HG03354 (cell line): ENCODE data around the gene FEM1B.

Source experiments
- ATAC-seq: cut with Tn5 transposase; IDR thresholded peaks from one replicate; pipeline ENCODE4 v1.9.1; 2021; ENCODE audit warnings: mild to moderate bottlenecking; ENCODE audit not compliant: unreplicated experiment, poor library complexity, severe bottlenecking

FEM1B gene

DNA sequence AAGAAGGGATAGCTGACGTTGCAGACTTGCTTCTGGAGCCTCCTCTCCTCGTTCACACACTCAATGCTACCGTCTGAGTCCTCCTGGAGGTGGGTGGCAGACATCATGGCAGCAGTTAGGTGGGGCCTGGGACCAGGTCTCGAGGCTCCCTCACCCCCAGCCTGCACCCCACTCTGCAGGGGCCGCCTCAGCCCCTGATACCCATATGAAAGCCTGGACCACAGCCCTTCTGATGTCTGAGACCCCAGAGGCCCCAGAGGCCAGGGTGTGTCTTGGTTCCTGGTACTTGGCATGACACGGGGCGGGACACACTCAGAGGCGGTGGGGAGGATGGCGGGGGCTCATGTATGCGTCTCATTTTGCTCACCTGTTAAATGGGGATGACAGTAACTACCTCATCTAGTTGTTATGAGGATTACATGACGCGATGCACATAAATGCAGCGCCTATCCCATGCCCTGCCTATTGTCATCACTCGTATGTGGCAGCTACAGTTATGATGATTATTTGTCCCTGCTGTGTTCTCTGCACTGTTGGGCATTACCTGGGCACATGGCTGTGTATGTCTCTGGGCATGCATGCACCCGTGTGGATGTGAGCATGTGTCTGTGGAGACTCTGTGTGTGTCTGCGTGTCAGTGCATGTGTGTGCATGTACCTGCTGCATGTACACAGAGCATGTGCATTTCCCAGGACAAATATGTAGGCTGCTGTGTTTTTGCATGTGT is 39.9 kb downstream of the FEM1B start:
- ATAC-seq, result no peak

DNA sequence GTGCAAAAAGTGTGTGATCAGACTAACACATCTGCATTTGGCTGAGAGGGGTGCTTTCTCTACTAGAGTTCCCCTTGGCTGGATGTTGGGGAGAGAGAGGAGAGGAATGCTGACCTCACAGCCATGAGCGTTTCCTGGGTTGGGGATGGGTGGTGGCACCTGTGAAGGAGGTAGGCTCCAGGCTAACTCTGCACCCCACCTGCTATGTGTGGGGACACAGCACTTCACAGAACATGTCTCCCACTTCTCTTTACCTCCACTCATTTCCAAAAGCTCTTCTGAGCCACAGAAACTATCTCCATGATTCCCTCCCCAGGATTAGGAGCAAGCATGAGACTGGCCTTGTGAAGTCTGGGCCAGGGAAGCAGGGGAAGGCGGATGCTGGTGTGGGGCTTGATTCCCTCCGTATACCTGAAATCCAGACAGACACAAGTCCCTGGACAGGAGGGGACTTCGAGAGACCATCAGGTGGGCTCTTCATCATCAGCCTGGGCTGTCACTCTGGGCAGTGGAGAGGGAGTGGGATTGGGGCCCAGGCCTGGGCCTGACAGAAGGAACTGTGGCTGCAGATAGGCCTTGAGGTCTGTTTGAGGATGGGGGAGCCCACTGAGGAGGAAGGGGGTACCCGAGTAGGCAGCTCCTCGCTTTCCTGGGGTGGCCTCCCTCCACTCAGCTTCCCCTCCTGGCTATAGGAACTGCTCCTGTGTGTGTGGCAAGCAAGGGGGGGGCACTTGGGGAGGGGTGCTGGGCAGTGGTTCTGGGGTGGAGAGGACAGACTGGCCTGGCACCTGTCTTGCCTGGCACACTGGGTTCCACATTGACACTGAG is 40.7 kb downstream of the FEM1B start:
- no peak for ATAC-seq

DNA sequence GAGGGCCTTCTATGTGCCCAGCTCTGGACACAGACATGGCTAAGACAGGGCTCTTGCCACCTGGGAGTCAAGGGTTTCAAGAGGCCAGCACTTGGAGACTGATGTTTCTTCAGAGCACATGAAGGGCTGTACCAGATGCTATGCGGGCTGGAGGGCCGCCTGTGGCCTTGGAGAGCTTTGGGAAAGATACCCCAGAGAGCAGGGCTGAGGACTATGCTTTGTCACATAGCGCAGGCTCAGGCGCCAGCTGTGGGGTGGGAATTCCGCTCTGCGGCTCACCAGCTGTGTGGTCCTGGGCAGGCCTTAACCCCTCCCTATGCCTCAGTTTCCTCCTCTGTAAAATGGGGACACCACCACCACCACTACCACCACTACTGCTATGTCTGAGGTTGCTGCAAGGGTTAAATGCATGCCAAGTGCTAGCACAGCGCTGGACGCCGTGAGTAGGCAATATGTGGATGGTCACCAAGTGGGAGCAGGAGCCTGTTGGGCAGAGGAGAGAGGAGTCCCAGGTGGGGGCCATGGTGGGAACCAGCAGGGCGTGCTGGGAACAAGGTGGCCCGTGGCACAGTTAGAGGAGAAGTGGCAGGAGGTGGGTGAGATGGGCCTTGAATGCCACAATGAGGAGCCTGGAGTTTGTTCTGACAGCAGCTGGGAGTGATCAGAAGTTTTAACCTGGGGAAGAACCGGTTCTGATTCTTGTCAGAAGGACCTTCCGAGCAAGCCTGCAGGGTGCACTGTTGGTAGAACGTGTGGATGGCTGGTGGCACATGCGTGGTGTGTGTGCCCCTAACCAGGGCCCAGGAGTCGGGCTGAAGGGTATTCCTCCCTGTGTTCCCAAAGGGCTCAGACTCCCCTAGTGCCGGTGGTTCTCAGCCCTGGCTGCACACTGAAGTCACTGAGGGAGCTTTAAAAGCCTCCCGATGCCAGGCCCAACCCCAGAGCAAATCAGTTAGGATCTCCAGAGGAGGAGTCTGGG is 41.7 kb downstream of the FEM1B start:
- ATAC-seq, result no peak

GRCh38 chr15:68319997-68320396 is 42.5 kb downstream of the FEM1B start:
- no peak for ATAC-seq

DNA sequence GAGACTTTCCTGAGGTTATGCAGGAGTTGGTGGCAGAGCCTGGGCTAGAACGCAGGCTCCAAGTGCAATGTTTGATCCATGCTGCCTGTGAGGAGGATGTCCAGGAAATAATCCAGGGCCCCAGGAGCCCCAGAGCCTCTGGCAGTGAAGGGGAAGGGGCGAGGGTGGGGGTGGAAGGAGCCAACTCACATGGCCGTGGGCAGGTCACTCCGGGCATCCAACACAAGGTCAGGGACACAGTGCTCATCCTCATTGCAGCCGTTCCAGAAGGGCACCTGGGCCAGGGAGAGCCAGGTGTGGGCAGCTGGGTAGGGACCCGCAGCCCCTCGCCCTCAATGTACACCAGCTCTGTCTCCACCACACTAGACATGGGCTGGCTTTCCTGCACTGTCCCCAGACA is 43.7 kb downstream of the FEM1B start:
- no peak for ATAC-seq

GRCh38 chr15:68322796-68323195 is 45.3 kb downstream of the FEM1B start:
- ATAC-seq, result no peak

DNA sequence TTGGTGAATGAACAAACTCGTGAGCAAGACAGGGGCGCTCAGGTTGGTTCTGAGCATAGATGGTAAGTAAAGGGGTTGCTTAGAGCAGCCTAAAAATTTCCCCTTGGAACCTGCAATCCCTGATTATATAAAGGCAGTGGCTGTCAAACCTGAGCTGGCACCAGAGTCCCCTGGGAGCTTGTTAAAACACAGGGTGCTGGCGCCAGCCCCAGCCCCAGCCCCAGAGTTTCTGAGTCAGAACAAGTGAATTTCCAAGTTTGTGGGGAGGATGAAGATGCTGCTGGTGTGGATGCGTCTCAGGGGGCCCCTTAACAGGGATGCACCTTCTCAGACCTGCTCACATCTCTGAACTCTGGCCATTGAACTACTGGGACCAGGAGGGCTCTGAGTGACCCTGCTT is 48.2 kb downstream of the FEM1B start:
- ATAC-seq, result no peak

- ATAC-seq, result no peak
Observed at GRCh38 chr15:68326711-68327354, 49.3 kb downstream of the FEM1B start.

DNA sequence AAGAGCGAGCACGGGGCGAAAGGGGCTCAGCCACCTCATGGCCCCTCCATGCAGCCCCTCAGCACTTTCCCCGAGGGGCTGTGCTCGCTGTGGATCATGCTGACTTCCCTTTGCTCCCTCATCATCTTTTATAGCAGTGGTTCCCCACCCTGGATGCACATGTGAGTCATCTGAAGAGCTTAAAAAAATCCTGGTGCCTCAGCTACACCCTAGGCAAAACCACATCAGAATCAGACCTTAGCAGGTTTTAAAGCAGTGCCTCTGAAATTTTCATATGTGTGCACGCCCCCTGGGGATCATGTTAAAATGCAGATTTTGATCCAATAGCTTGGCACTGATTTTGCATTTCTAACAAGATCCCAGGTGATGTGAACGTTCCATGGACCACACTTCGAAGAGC is 50.9 kb downstream of the FEM1B start:
- ATAC-seq, result no peak

DNA sequence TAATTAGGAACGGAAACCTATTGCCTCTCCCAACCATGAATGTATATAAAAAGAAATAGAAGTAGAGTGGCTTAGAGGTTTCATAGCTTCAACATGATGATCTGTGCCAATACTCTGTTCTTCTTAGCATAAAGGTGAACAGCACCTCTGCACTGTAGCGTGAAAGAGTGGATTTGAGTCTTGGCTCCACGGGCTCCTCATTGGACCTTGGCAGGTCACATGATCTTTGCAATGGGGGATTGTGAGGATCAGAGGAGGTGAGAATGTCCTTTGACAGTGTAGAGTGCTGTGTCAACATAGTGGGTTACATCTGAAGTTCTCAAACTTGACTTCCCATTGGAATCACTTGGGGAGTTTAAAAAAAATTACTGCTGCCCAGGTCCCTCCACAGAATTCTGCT is 51.4 kb downstream of the FEM1B start:
- ATAC-seq, result no peak

GRCh38 chr15:68330416-68330815 is 52.9 kb downstream of the FEM1B start:
- ATAC-seq, result no peak

GRCh38 chr15:68330901-68331300 is 53.4 kb downstream of the FEM1B start:
- ATAC-seq, result no peak

- ATAC-seq, result no peak
Observed at GRCh38 chr15:68332266-68332665, 54.7 kb downstream of the FEM1B start.

DNA sequence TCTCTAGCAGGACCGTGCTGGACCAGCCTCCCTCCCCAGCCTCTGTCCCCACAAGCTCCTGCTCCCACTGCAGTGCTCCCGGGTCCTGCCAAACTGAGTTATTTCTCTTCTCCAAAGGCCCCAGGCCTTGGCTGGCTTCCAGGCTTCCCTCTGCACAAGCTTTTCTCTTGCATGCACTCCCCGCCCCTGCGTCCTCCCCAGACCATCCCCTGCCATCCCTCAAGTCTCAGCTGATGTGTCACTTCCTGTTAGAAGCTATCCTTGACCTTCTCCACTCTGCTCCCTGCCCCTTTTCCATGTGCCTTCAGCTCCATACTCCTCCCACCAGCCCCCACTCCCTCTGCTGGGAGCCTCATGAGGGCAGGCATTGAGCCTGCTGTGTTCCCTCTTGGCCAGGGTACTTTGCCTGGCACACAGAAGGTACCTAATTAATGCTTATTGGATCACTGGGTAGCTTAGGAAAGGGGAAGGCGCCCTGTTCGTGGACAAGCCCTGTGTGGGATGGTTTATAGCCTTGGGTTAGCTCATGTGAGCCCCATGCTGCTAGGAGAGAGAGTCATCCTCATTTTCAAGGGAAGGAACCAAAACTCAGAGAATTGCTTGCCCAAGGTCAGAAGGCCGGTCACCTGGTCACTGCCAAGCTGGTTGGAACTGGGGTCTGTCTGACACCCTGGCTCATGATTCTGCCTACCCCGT is 56.4 kb downstream of the FEM1B start:
- no peak for ATAC-seq

DNA sequence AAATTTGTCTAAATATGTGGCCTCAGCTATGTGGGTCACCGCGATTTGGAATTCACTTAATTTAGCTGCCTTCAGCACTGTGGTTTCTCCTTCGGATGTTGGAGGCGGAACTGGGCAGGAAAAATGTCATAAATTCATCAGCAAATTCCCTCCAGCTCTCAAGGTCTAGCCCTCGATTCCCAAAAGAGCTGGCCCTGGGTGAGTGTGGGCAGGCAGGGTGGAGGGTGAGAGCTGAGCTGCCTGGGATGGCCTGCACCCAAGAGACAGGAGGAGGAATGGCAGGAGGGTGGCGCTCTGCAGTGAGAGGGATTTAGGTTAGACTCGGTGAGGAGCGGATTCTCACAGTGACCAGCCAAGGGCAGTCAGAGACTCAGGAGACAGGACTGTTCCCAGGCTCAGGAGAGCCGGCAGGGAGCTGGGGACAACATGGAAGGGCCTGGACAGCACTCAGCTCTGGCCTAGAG is 57.1 kb downstream of the FEM1B start:
- no peak for ATAC-seq

- no peak for ATAC-seq
Observed at GRCh38 chr15:68335251-68335650, 57.7 kb downstream of the FEM1B start.

DNA sequence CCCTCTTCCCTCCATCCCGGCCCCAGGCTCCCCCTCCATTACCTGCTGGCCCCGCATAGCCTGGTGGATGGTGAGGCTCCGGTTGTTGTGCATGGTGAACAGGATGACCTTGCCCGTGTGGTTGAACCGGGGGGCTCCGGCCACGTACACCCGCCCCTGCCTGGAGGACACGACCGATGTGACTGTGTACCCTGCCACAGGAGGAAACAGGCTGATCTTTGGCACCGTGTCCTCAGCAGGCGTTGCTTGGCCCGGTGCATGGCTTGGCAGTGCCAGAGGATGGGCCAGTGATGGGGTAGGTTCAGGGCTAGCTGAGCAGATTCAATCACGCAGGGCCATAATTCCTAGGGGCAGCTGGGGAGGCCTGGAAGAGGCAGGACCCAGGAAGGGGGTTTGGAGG is 58.1 kb downstream of the FEM1B start:
- ATAC-seq, result no peak

DNA sequence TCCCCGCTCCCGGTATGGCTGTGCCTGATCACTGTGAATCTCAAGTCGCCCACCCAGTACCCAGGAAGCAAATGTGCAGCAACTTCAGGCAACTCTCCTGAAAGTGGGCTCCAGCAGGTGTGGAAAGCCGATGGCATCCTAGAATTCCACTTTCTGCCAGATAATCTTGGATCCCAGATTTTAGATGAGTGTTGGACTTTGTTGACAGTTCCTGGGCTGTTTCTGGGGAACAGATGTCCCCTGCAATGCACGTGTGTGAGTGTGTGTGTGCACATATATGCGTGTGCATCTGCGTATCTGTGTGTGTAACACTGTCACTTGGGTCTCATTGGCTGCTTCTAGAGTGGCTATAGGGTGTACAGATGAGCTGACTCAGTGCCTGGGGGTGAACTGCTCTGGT is 59.0 kb downstream of the FEM1B start:
- ATAC-seq, result no peak

GRCh38 chr15:68337826-68338225 is 60.3 kb downstream of the FEM1B start:
- ATAC-seq, result no peak
